ENCODE measurements around the gene H2AZ2. TPM values are rescaled to one million over a fixed set of nuclear protein-coding genes. Genes with fewer than 3 reads are reported as not detected.

H2AZ2 gene
- 207 to 270 TPM (median 251 TPM) in 5 replicates for total RNA-seq (2022; extraction: Qiagen RNA extraction; ENCODE audit: low read depth)

GRCh38 chr7:44847920-44848634, at the start of gene H2AZ2:
Gene H2AZ2, minus strand, starts transcription at chr7:44848087. Its CDS starts 116 bp downstream, at chr7:44847971.

GRCh38 chr7:44885394-44886317, 37.8 kb upstream of the H2AZ2 start, which contains the start of gene PURB:
Gene PURB, minus strand, starts transcription at chr7:44885530. Its CDS starts 182 bp downstream, at chr7:44885348.

GRCh38 chr7:44796504-44797328, 51.2 kb downstream of the H2AZ2 start, which contains the start of gene PPIA:
Gene PPIA, plus strand, starts transcription at chr7:44796681. Its CDS starts 44 bp downstream, at chr7:44796725.

Other genes with a start within 250 kb of the H2AZ2 start
- gene OGDH, start 241.5 kb downstream of the H2AZ2 start, total RNA-seq (2022; extraction: Qiagen RNA extraction; ENCODE audit: low read depth), result 28.7 to 33.1 TPM (median 31.1 TPM) in 5 replicates
- gene ZMIZ2, start 99.2 kb downstream of the H2AZ2 start, total RNA-seq (2022; extraction: Qiagen RNA extraction; ENCODE audit: low read depth), result 25.4 to 38.0 TPM (median 34.8 TPM) in 5 replicates
- 4,920 to 6,264 TPM (median 5,217 TPM) in 5 replicates for gene PPIA, start 51.4 kb downstream of the H2AZ2 start, total RNA-seq (2022; extraction: Qiagen RNA extraction; ENCODE audit: low read depth)
- 10.7 to 11.5 TPM (median 10.8 TPM) in 5 replicates for gene PURB, start 37.4 kb upstream of the H2AZ2 start, total RNA-seq (2022; extraction: Qiagen RNA extraction; ENCODE audit: low read depth)
- 0.09 to 0.12 TPM (median 0.11 TPM) in 5 replicates for gene MYO1G, start 130.9 kb upstream of the H2AZ2 start, total RNA-seq (2022; extraction: Qiagen RNA extraction; ENCODE audit: low read depth)
- gene CCM2, start 152.1 kb upstream of the H2AZ2 start, total RNA-seq (2022; extraction: Qiagen RNA extraction; ENCODE audit: low read depth), result 32.5 to 45.6 TPM (median 42.6 TPM) in 5 replicates
- 0.14 to 0.26 TPM (median 0.16 TPM) in 5 replicates for gene NACAD, start 240.9 kb upstream of the H2AZ2 start, total RNA-seq (2022; extraction: Qiagen RNA extraction; ENCODE audit: low read depth)